Upper lobe of right lung (tissue), 1 donor: Measurements from ENCODE around the gene HSF2BP. TPM values are rescaled to one million over a fixed set of nuclear protein-coding genes. Genes with fewer than 3 reads are reported as not detected.
"Not testable (repeated sequence)": the region's sequence is repeated elsewhere in the genome, so short reads cannot be mapped to it uniquely, and the experiment has no call there.

ENCODE experiments used
- ATAC-seq: fragments of 200-7000 bp; cut with Tn5 transposase; one replicate; pipeline ENCODE4 v1.9.1; 2020; ENCODE audit warnings: mild to moderate bottlenecking, moderate library complexity
- DNase-seq: peaks from one replicate; pipeline ENCODE4 v3.0.0-alpha.2; 2020
- H3K27ac ChIP-seq: fragments of 200-600 bp; one replicate; pipeline ENCODE4 v1.8.0; 2022
- H3K27me3 ChIP-seq: fragments of 200-600 bp; one replicate; pipeline ENCODE4 v1.8.0; 2022; ENCODE audit warnings: mild to moderate bottlenecking
- H3K36me3 ChIP-seq: fragments of 200-600 bp; one replicate; pipeline ENCODE4 v1.8.0; 2022
- H3K4me1 ChIP-seq: fragments of 200-600 bp; one replicate; pipeline ENCODE4 v1.8.0; 2022
- H3K4me3 ChIP-seq: fragments of 200-600 bp; one replicate; pipeline ENCODE4 v1.8.0; 2022; ENCODE audit warnings: mild to moderate bottlenecking
- H3K9me3 ChIP-seq: fragments of 200-600 bp; one replicate; pipeline ENCODE4 v1.8.0; 2022
- intact Hi-C: fragments of 100-400 bp; cut with DNase I; formaldehyde crosslinking; loops from one replicate; pipeline ENCODE4 v1.11.0; 2022
- total RNA-seq: library from RNA; stranded (reverse); fragmentation: NEBNext Ultra II Directional; extraction: Animal tissue kit (Norgen Biotek cat#: 25700); gene quantifications from one replicate; pipeline ENCODE4 v1.2.1, GENCODE V29; 2021
- donor health status: DM: no; HTN: yes; CAD: no; lungs with severe emphysema.

HSF2BP gene
- total RNA-seq, 1 donor from 2014 or later: 0.41 TPM

GRCh38 chr21:43510669-43511068, 148.6 kb downstream of the HSF2BP start:
- H3K27ac ChIP-seq, H3K27me3 ChIP-seq, intact Hi-C loops, DNase-seq, H3K36me3 ChIP-seq, H3K4me1 ChIP-seq, H3K4me3 ChIP-seq, H3K9me3 ChIP-seq: not testable (repeated sequence)
- ATAC-seq: peak; percentile 28

DNA sequence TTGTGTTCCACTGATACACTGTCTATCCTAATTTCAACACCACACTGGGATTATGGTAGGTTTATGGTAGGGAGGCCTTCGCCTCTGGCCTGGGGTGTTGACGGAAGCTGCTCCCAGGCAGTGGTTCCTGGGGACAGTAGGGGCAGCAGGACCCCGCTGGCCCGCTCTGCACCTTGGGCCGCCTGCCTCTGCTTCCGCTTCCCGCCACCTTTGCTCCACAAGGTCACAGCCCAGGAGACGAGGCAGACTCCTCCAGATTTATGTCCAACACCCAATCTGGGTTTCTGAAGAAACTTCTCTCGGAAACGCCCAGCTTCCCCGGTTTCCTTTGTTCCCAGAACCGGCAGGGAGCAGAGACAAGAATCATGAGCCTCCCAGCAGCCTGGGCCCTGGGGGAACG, 155.4 kb downstream of the HSF2BP start:
- ATAC-seq: peak; percentile 10
- intact Hi-C loops: not testable (repeated sequence)

GRCh38 chr21:43503075-43503750, 156.1 kb downstream of the HSF2BP start:
- H3K27ac ChIP-seq, H3K36me3 ChIP-seq, H3K4me3 ChIP-seq, H3K9me3 ChIP-seq, H3K4me1 ChIP-seq, intact Hi-C loops, H3K27me3 ChIP-seq, DNase-seq: not testable (repeated sequence)
- ATAC-seq: peak; percentile 76

More for the DNA sequence above, 155.4 kb downstream of the HSF2BP start:
- H3K9me3 ChIP-seq, DNase-seq, H3K27me3 ChIP-seq, H3K4me1 ChIP-seq, H3K4me3 ChIP-seq, H3K27ac ChIP-seq, H3K36me3 ChIP-seq: not testable (repeated sequence)

- intact Hi-C loops, H3K4me3 ChIP-seq, H3K4me1 ChIP-seq, DNase-seq, H3K36me3 ChIP-seq, H3K27me3 ChIP-seq, H3K9me3 ChIP-seq, H3K27ac ChIP-seq: not testable (repeated sequence)
- peak; percentile 93 for ATAC-seq
Measured at GRCh38 chr21:43502407-43503071, 156.7 kb downstream of the HSF2BP start.

DNA sequence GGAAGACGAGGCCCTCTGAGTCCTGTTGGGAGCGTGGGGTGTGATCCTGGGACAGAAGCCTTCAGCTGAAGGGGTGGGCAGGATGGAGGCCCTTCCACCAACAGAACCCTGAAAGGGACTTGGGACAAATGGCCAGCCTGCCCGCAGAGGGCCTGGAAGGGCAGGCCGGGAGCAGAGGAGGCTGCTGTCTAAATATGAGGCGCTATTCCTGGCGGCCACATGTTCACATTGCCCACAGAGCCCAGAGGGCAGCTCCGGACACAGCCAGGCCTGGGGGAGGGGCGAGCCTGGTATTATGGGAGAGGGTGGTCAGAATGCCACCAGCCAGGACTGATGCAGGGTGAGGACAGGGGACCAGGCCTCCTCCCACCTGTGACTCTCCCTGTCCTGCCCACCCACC, 160.4 kb downstream of the HSF2BP start:
- H3K4me3 ChIP-seq, ATAC-seq, DNase-seq, H3K9me3 ChIP-seq, H3K27me3 ChIP-seq, H3K4me1 ChIP-seq, H3K27ac ChIP-seq, intact Hi-C loops, H3K36me3 ChIP-seq: not testable (repeated sequence)

DNA sequence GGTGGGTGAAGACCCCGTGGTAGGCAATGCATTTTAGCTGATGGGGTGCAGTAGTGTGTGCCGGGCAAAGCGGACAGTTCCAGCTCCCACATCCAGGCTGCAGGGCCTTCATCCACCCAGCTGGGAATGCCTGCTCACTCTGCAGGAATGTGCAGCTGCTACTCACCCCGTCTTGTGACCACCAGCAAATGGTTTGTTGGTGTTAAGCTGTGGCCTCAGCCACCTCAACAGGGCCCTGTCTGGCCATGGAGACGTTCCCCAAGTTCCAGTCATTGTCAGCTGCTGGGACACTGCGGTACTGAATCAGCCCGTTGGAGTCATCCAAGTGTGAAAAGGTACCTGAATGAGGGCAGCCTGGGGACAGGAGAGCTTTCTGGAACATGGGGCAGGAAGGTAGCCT, 161.2 kb downstream of the HSF2BP start:
- H3K9me3 ChIP-seq, H3K27me3 ChIP-seq, ATAC-seq, H3K27ac ChIP-seq, intact Hi-C loops, H3K4me3 ChIP-seq, DNase-seq, H3K4me1 ChIP-seq, H3K36me3 ChIP-seq: not testable (repeated sequence)

- peak; percentile 92 for ATAC-seq
- intact Hi-C loops: not testable (repeated sequence)
Measured at GRCh38 chr21:43494279-43495012, 164.8 kb downstream of the HSF2BP start.

GRCh38 chr21:43493471-43493870, 165.8 kb downstream of the HSF2BP start:
- intact Hi-C loops, H3K27me3 ChIP-seq: not testable (repeated sequence)
- ATAC-seq: peak; percentile 57

More at GRCh38 chr21:43494279-43495012, 164.8 kb downstream of the HSF2BP start:
- not testable (repeated sequence) for DNase-seq, H3K9me3 ChIP-seq, H3K36me3 ChIP-seq, H3K4me1 ChIP-seq, H3K27me3 ChIP-seq, H3K27ac ChIP-seq, H3K4me3 ChIP-seq

GRCh38 chr21:43488235-43488634, 171.1 kb downstream of the HSF2BP start:
- H3K4me1 ChIP-seq, ATAC-seq, intact Hi-C loops, H3K36me3 ChIP-seq, H3K4me3 ChIP-seq, H3K9me3 ChIP-seq, DNase-seq, H3K27ac ChIP-seq, H3K27me3 ChIP-seq: not testable (repeated sequence)

More at GRCh38 chr21:43493471-43493870, 165.8 kb downstream of the HSF2BP start:
- not testable (repeated sequence) for H3K4me1 ChIP-seq, H3K4me3 ChIP-seq, DNase-seq, H3K27ac ChIP-seq, H3K36me3 ChIP-seq, H3K9me3 ChIP-seq

- H3K9me3 ChIP-seq, intact Hi-C loops, H3K27me3 ChIP-seq, H3K27ac ChIP-seq, H3K4me1 ChIP-seq, H3K36me3 ChIP-seq, H3K4me3 ChIP-seq, DNase-seq: not testable (repeated sequence)
- ATAC-seq: peak; percentile 78
Measured at GRCh38 chr21:43486051-43486450, 173.2 kb downstream of the HSF2BP start.

- H3K4me3 ChIP-seq, H3K9me3 ChIP-seq, ATAC-seq, H3K36me3 ChIP-seq, H3K27me3 ChIP-seq, intact Hi-C loops, DNase-seq, H3K27ac ChIP-seq, H3K4me1 ChIP-seq: not testable (repeated sequence)
Measured at GRCh38 chr21:43485016-43485415, 174.3 kb downstream of the HSF2BP start.

DNA sequence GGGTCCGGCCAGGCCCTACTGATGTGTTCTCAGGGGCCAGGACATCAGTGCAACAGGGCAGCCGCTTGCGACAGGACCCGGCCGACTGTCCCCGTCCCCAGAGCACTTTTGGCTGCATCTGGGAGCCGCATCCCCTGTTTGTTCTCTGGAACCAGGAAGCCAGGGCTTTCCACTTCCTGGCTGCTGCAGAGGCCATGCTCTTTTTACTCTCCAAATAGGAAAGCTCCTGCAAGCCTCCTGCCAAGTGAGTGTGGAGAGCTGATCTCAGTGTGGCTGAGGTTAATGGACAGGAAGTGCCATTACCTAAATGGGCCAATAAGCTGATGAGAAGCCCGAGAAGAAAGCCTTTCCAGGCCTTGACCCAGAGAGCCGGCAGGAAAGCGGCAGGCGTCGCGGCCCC, 180.1 kb downstream of the HSF2BP start:
- H3K4me1 ChIP-seq, H3K27ac ChIP-seq, DNase-seq, intact Hi-C loops, H3K9me3 ChIP-seq, H3K36me3 ChIP-seq, H3K4me3 ChIP-seq, H3K27me3 ChIP-seq: not testable (repeated sequence)
- peak; percentile 10 for ATAC-seq
